ENCODE measurements around the gene S100A10.

Gene S100A10

DNA sequence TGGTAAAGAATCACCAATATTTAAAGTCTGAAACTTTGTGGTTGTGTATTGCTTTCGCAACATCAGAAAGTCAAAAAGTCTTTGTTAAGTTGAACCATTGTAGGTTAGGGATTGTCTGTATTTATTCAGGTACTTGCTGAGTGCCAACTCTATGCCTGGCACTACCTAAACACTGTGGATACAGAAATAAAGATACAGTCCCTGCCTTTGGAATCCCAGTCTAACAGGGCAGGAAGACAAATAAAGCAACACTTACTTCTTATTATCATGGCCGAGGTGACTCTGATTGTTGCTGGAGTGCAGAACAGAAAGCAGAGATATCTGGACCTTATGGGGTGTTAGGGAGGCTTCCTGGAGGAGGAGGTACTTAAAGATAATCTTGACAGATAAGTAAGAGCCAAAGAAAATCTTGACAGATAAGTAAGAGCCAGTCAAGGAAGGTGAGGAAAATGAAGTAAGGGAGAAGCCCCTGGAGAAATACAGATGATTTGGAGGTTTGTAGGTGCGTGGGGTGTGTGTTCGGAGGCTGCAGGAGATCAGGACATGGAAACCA is 11.8 kb upstream of the S100A10 start:
- H3K27me3 ChIP-seq (ENCODE audit: insufficient read depth, poor library complexity, severe bottlenecking) = peaks cover 5% of the 10 kb centered on the region
- H3K4me3 ChIP-seq (replicated peaks; ENCODE audit: insufficient read depth, low read length) = no peak overlapping the region
- no peak for DNase-seq (ENCODE audit: low read depth in 1 of 2, low spot score in 1 of 2)
- TF ChIP-seq POLR2AphosphoS5 (IDR thresholded peaks at IDR 0.05; ENCODE audit: low read depth) = no peak
- TF ChIP-seq, protein P1, sequence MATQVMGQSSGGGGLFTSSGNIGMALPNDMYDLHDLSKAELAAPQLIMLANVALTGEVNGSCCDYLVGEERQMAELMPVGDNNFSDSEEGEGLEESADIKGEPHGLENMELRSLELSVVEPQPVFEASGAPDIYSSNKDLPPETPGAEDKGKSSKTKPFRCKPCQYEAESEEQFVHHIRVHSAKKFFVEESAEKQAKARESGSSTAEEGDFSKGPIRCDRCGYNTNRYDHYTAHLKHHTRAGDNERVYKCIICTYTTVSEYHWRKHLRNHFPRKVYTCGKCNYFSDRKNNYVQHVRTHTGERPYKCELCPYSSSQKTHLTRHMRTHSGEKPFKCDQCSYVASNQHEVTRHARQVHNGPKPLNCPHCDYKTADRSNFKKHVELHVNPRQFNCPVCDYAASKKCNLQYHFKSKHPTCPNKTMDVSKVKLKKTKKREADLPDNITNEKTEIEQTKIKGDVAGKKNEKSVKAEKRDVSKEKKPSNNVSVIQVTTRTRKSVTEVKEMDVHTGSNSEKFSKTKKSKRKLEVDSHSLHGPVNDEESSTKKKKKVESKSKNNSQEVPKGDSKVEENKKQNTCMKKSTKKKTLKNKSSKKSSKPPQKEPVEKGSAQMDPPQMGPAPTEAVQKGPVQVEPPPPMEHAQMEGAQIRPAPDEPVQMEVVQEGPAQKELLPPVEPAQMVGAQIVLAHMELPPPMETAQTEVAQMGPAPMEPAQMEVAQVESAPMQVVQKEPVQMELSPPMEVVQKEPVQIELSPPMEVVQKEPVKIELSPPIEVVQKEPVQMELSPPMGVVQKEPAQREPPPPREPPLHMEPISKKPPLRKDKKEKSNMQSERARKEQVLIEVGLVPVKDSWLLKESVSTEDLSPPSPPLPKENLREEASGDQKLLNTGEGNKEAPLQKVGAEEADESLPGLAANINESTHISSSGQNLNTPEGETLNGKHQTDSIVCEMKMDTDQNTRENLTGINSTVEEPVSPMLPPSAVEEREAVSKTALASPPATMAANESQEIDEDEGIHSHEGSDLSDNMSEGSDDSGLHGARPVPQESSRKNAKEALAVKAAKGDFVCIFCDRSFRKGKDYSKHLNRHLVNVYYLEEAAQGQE (IDR thresholded peaks at IDR 0.05; ENCODE audit: insufficient replicate concordance, low read depth) = no peak
- no peak for TF ChIP-seq GABPA (IDR thresholded peaks at IDR 0.05; ENCODE audit: low read depth)
- TF ChIP-seq, protein P2, sequence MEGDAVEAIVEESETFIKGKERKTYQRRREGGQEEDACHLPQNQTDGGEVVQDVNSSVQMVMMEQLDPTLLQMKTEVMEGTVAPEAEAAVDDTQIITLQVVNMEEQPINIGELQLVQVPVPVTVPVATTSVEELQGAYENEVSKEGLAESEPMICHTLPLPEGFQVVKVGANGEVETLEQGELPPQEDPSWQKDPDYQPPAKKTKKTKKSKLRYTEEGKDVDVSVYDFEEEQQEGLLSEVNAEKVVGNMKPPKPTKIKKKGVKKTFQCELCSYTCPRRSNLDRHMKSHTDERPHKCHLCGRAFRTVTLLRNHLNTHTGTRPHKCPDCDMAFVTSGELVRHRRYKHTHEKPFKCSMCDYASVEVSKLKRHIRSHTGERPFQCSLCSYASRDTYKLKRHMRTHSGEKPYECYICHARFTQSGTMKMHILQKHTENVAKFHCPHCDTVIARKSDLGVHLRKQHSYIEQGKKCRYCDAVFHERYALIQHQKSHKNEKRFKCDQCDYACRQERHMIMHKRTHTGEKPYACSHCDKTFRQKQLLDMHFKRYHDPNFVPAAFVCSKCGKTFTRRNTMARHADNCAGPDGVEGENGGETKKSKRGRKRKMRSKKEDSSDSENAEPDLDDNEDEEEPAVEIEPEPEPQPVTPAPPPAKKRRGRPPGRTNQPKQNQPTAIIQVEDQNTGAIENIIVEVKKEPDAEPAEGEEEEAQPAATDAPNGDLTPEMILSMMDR (IDR thresholded peaks at IDR 0.05; ENCODE audit: insufficient read depth, low read length) = no peak
- no peak for TF ChIP-seq SPI1 (IDR thresholded peaks at IDR 0.05; ENCODE audit: borderline replicate concordance, low read depth)
- H3K27ac ChIP-seq (replicated peaks) = no peak overlapping the region

DNA sequence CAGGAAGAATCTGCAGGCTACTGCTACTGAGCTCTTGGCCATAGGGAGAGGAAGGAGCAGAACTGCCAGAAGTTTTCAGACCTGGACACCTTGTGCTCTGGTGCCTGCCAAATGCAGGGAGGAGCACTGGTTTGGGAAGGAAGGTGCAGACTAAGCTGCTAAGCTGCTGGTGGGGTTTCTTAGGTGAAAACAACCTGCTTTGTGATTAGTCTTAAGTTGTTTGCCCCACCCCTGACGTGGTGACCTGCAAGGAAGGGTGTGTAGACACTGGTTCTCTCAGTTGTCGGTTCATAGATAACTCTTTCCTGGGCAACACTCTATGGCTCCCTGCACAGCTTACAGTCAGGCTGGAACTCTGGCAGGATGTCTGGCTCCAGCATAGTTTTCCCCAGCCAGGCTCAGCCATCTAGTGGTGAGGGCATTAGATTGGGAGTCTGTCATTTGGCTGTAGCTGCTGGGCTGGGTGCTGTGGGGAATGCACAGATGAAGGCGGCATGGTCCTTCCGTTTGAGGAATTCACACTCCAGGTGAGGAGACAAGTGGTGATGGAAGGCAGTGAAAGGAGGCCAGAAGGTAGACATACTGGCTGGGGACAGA is 10.3 kb upstream of the S100A10 start:
- Histone ChIP-seq H3K27me3 (ENCODE audit: insufficient read depth, poor library complexity, severe bottlenecking) (peaks cover 5% of the 10 kb centered on the region), H3K4me3 (replicated peaks; ENCODE audit: insufficient read depth, low read length) (no peak overlapping the region), H3K27ac (replicated peaks) (no peak overlapping the region)
- DNase-seq (ENCODE audit: low read depth in 1 of 2, low spot score in 1 of 2) = no peak
- TF ChIP-seq POLR2AphosphoS5 (IDR thresholded peaks at IDR 0.05; ENCODE audit: low read depth) (no peak), GABPA (IDR thresholded peaks at IDR 0.05; ENCODE audit: low read depth) (no peak), SPI1 (IDR thresholded peaks at IDR 0.05; ENCODE audit: borderline replicate concordance, low read depth) (no peak)
- TF ChIP-seq, protein P1 (IDR thresholded peaks at IDR 0.05; ENCODE audit: insufficient replicate concordance, low read depth) = no peak

DNA sequence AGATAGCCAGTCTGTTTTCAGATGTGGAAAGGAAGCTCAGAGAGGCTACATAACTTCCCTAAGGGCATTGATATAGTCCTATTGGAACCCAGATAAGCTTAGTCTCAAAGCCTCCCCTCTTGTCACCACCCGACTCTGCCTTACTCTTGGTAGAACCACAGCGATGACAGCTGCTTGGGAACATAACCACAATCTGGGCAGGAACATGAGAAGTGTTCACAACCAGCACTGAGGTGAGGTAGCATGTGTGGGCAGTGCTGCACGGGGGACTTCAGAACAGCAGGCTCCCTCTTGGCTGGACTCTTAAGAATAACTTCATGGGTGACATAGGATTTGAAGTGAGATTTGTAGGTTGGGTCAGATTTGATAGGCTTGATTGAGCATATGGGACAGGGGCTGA is 9.3 kb upstream of the S100A10 start:
- H3K27ac ChIP-seq (replicated peaks) = no peak overlapping the region
- no peak overlapping the region for H3K4me3 ChIP-seq (replicated peaks; ENCODE audit: insufficient read depth, low read length)
- TF ChIP-seq POLR2AphosphoS5 (IDR thresholded peaks at IDR 0.05; ENCODE audit: low read depth) (no peak), SPI1 (IDR thresholded peaks at IDR 0.05; ENCODE audit: borderline replicate concordance, low read depth) (no peak), GABPA (IDR thresholded peaks at IDR 0.05; ENCODE audit: low read depth) (no peak)
- TF ChIP-seq, protein P1 (IDR thresholded peaks at IDR 0.05; ENCODE audit: insufficient replicate concordance, low read depth) = no peak
- TF ChIP-seq, protein P2 (IDR thresholded peaks at IDR 0.05; ENCODE audit: insufficient read depth, low read length) = no peak
- no peak for DNase-seq (ENCODE audit: low read depth in 1 of 2, low spot score in 1 of 2)
- H3K27me3 ChIP-seq (ENCODE audit: insufficient read depth, poor library complexity, severe bottlenecking) = peaks cover 5% of the 10 kb centered on the region
